ENCODE results near the gene KRT7.
"Not testable (repeated sequence)": the region's sequence is repeated elsewhere in the genome, so short reads cannot be mapped to it uniquely, and the experiment has no call there.

Gene KRT7

DNA sequence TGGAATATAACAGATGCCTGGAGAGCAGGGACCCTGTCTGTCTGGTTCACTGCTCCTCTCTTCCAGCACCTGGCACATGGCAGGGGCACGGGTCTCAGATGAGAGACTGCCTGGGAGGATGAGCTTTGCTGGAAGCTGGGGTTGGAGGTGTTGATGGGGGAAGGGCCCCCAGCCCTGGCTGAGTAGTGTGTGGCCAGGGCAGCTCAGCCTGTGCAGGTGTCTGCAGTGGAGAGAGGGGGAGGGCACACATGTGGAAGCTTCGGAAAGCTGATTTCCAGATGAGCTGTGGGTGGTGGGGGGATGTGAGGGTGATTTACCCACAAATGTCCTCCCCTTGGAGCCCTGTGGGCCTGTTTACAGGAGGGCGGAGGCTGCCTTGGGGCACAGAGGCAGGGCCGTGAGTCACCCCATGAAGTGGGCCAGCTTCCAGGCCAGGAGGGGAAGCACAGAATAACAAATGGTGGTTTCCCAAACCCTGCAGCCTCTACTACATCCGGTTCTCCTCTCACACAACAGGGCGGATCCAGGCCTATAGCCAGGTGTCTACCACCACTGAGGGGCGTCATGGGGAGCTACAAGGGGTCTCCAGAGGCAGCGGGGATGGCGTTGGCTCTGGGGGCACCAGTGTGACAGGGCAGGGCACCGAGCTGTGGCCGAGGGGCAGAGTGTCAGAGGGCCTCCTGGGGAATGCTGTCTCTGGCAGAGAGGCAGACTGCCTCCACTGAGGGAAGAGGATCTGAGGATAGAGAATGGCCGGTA lies 11.0 kb downstream of the KRT7 start:
- DNase-seq (ENCODE audit: low spot score) = peak; percentile 94

DNA sequence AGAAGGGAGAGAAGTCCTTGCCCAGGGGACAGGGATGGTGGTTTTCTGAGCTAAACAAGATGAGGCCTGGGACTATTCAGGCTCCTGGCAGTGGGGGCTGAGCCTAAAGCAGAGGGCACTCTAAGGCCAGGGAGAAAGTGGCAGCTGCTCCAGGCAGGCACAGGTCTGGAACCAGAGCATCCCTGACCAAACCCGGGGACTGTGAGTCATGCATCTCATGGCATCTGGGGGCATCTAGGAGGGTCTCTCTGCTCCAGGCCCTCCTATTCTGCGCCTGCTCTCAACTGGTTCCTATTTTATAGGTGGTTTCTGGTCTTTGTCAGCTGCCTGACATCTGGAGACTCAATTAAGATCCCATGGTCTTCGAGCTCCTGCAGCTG lies 11.6 kb downstream of the KRT7 start:
- DNase-seq (ENCODE audit: low spot score) = no peak

DNA sequence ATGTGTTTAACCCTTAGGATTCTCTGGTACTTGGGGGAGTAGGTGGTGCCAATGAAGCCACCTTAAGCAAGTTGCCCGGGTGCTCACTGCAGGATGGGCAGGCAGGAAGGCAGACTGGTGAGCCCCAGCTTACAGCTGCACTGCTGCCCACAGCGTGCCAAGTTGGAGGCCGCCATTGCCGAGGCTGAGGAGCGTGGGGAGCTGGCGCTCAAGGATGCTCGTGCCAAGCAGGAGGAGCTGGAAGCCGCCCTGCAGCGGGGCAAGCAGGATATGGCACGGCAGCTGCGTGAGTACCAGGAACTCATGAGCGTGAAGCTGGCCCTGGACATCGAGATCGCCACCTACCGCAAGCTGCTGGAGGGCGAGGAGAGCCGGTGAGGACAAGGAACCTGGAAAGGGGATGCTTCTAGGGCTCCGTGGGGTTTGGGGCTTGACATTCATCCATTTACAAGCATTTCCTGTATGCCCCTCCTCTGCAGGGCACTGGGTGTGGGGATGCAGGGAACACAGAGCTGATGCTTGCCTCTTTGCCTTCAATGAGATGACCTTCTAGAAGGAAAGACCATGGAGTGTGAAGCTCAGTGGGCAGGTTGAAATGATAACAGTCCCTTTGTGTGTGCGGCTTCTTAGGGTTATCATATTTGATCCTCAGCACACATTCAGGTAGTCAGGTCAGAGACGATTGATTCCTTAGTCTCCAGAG lies 12.4 kb downstream of the KRT7 start:
- no peak for DNase-seq (ENCODE audit: low spot score)

DNA sequence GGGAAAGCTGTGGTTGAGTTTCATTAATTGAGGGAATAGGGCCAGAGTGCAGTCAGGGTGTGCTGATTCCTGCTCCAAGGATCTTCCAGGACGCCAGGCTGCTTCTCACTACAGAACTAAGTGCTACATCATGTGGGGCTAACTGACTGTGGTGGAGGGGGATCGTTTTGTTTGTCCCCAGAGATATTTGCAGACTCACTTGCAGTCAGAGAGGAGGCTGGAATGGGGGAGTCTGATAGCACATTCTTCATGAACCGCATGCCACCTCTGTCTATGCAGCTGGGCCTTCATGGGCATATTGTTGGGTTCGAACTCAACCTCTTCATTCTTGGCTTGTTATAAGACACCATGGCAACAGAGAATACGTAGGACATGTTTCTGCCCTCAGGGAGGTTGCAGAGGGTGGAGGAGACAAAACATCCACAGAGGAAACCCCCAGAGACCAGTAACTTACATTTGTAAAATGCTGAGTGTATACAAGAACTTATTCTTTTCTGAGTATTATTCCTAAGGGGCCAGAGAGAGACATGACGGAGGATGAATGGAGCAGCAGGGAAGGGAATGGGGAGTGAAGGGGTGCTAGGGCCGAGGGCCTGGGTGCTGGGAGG lies 13.0 kb downstream of the KRT7 start:
- no peak for DNase-seq (ENCODE audit: low spot score)

DNA sequence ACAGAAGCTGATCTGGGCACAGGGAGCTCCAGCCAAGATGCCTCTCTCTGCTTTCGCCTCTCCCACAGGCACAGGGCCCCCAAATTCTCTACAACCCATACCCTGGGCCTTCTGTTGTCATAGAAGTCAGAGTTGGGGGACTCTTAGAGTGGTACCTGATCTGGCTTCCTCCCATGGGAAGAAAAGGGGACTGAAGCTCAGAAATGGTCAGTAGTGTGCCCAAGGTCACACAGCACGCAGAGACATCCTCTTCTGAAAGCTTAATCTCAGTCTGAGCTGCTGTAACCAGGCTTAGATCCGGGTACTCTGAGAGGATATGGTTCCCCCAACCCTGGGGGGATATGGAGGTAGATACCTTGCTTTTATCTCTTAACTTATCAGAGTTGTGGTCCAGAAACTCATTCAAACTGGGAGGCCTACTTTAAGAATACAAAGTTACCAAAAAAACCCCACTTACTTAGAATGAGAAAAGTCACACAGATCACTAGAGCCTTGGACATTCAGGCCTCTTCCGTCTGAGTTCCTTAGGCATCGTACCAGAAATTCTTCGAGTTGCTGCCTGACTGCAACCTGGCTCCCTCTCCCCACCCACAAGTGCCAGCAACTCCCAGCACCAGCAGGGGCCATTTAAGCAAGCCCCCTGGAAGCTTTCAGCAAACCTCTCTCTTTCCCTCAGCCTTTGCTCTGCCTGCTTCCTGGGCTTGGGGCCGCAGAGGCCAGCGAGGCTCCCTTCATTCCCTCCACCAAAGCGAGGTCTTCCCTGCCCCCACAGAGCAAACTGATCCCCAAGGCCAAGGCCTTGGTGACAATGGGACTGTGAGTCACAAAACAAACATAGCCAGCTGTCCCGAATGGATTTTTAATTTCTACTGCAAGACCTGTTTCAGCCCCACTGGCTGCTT lies 13.9 kb downstream of the KRT7 start:
- DNase-seq (ENCODE audit: low spot score) = peak; percentile 86

DNA sequence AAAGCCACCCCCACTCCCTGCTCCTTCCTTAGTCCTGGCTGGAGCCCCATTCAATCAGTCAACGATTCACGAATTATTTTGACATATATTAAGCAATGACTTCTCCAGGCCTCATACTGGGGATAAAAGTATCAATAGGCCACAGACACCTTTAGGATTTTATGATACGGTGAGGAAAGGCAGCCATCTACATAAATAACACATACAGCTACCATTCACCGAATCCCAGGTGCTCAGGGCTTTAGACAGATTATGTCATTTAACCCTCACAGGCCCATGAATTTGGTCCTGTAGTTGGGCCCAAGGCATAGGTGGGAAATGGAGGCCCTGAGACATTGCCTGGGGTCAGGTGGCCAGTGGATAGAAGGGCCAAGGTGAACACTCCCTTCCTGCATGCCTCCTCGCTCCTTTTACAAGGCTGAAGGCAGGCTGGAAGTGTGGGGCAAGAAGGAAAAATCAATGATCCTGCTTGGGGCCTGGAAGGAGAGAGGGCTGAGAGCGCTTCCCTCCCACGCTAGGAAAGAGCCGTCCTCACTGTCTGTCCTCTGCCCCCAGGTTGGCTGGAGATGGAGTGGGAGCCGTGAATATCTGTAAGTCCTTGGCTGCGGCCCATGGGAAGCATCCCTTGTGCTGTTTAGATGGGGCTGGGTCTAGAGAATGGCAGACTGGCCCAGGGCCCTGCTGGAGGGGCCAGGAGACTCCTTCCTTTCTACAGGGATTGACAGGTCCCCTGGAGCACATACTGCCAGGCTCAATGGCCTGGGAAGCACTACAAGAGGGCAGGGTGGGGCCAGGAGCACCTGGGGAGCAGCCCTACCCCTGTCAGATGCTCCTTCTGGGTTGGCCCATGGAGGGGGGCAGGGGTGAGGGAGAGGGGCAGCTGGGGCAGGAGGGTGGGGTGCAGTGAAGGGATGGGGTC lies 14.8 kb downstream of the KRT7 start:
- no peak for DNase-seq (ENCODE audit: low spot score)

DNA sequence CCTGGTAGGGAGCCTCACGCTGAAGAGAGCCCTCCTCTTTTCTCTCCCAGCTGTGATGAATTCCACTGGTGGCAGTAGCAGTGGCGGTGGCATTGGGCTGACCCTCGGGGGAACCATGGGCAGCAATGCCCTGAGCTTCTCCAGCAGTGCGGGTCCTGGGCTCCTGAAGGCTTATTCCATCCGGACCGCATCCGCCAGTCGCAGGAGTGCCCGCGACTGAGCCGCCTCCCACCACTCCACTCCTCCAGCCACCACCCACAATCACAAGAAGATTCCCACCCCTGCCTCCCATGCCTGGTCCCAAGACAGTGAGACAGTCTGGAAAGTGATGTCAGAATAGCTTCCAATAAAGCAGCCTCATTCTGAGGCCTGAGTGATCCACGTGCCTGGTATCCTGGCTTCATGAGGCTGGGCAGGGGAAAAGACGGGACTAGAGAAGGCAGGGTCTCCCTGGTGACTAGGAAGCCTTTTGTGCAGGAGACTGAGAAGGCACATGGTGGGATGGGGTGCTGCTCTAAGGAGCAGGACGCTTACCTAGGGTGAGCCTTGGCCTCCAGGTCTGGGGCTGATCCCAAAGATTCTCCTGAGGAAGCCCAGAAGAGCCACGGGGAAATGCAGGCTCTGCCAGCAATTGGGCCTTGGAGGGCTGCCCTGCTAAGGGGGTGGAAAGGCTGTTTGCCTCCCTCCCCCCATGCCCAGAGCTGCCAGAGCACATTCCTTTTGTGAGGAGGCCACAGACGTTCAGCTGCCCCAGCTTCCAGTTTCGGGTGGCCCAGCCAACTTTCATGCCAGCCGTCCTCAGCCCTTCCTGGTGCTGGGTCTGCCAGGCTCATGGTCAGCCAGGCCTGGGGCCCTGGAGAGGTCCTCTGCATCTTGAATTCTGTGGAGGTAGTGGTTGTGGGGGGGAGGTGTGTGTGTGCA lies 15.8 kb downstream of the KRT7 start:
- DNase-seq (ENCODE audit: low spot score) = no peak

DNA sequence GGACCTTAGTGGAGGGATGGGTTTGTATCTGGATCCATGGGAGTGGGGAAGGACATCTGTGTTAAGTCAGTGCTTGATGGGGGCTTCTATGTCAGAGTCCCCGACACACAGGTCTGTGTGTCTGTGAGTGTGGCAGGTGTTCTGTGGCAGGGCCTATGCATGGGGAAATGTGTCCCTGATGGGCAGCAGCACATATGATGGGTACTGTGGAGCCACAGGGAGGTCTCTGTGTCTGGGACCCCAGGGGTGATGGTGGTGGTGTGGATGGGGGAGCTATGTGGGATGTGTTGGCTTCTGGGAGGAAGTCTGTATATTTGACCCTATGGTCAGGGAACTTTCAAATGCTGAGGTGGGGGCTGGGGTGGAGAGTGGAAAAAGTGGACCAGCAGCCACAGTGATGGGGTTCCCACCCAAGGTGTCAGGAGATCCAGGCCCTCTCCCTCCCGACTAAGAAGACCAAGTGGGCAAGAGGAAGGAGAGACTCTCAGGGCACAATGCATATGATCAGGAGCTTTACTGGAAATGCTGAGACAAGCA lies 16.5 kb downstream of the KRT7 start:
- no peak for DNase-seq (ENCODE audit: low spot score)

DNA sequence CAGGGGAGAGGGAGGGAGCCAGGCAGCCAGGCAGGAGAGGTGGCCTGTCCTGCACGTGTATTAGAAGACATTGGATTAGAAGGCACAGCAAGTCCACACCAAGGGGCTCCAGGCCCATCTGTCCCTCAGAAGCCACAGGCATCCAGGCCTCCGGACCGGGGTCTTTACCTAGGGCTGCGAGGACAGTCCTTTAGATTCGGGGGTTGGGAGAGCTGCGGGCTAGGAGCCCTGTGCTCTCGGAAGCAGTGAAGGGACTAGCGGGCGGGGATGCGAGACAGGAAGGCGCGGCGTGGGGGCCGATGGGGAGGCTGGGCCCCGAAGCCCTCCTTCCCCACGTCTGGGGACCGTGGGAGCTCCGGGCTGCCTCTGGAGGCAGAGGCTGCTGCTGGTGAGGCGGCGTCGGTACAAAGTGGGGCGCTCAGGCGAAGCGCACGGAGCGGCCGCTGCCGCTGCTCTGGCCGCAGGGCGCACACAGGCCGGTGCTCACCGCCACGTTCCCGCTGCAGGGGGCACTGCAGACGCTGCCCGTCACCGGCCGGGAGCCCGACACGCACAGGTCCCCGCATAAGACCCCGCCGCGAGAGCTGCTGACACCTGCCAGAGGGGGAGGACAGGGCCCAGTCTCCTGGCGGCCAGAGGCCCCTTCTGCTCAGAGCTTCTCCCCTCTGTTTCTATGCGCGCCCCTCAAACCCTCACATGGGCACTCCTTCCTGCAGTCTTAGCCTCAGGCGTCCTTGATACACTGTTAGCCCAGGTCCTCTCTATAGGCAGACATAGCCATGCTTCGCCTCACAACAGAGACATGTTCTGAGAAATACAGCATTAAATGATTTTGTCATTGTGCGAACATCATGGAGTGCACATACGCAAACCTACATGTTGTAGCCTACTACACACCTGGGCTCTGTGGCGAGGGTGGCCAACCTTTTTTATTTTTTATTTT lies 17.3 kb downstream of the KRT7 start:
- DNase-seq (ENCODE audit: low spot score) = no peak

DNA sequence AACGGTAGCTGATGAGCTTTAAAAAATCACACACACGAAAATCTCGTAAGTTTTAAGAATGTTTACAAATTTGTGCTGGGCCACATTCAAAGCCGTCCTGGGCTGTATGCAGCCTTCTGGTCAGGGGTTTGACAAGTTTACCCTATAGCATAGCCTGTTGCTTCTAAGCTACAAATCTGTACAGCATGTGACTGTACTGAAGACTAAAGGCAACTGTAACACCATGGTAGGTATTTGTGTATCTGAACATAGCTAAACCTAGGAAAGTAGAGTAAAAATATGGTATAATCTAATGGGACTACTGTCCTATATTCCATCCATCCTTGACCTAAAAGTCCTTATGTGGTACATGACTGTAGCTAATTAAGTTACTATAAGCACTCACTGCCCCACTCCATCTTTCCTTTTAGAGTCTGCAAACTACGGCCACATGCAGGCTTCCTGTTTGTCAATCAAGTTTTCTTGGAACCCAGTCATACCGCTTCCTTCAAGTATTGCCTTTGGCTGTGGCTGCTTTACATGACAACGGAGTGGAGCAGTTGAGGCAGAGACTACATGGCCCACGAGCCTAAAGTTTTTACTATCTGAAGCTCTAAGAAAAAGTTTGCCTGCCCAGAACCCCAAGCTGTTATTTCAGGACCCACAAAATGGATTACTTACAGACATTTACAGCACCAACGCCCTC lies 18.5 kb downstream of the KRT7 start:
- DNase-seq (ENCODE audit: low spot score) = no peak

DNA sequence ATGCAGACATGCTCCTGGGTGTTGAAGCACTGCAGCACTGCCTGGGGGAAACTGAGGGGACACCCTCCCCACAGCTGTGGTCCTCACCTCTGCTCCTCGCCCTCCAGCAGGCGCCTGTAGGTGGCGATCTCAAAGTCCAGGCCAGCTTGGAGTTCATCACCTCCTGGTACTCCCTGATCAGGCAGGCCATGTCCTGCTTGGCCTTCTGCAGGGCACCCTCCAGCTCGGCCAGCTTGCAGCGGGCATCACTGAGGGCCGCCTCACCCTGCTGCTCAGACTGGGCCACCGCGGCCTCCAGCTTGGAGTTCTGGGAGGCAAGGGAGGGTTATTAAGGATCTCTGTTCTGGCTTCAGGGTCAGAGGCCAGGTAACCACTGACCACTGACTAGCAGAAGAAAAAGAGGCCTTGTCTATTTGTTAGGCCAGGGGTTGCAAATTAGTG lies 19.2 kb downstream of the KRT7 start:
- not testable (repeated sequence) for DNase-seq (ENCODE audit: low spot score)

DNA sequence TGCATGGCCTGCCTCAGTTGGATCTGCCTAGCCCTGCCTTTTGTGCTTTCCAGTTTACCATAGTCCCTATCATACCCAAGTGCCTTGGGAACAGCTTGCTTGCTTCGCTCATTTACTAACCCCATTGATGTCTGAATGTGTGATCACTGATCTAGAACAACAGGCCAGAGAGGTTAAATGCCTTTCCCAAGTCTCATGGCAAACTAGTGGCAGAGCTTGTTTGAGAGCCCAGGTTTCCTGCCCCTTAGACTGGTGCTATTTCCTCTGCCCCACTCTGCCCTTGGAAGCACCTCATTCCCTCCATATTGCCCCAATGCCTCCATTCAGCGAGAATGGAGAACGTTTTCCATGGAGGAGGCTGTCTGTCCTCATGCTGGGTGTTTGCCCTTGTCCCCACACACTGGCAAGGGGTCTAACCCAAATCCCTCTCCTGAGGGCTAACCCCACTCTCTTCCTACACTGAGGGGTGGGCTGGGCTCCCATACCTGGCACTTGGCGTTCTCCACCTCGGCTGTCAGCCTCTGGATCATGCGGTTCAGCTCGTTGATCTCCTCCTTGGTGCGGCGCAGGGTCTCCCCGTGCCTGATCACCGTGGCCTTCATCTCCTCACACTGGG lies 19.8 kb downstream of the KRT7 start:
- no peak for DNase-seq (ENCODE audit: low spot score)

DNA sequence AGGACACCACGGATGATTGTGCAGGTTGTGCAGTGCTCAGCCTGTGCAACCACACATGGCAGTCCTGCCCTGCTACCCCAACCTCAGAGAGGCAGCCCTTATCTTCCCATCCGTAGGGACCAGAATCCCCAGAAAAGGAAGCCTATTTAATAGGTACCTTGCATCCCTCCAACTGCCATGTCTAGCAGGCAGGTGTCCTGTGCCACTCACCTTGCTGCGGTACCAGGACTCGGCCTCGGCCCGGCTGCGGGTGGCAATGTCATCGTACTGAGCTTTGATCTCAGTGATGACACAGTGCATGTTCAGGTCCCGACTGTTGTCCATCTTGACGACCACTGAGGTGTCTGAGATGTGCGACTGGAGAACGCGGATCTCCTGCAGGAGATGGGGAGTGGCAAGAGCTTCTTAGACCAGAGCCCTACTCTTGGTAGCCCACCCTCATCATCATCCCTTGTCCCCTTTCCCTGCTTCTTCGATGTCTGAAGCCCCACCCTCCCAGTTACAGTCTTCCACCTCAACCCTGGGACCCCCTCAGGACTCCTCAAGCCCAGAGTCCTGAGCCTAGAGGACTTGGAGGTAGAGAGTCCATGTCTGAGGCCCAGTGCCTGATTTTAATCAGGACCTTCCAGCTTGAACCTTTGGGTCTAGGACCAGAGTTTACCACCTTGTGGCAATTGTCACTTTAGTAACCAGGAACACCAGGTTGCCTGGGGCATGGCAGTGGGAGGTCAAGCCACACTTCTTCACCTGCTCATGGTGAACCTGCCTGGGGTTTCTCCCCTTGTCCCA lies 20.5 kb downstream of the KRT7 start:
- no peak for DNase-seq (ENCODE audit: low spot score)

DNA sequence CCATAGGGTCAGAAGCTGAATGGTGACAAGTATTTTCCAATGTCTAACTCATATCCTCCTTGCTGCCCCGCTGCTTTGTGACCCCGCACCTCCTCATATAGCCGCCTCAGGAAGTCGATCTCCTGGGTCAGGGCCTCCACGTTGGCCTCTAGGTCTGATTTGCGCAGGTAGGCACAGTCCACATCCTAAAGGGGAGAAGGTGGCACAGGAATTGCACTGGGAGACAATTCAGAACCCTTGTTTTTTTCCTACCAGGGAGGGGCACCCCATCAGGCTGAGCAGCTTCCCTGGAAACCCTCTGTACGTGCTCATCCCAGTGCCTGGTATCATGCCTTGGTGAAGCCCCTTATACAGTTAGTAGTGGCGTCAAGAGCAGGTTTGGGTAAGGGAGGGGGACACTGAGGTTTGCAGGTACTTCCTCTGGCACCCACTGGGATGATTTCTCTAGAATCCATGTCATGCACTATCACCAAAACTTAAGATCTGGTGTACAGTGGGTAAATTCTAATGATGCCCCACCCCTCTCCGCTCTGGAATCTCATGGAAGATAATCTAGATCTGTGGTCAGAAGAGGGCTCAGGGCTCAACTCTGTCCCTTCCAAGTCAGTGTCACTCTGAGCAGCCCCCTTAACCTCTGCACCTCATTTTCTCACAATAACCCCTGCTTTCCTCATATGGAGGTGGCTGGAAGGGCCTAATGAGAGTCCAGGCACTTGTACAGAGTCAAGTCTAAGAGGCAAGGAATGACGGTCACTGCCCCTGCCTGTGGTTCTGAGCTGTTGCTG lies 21.3 kb downstream of the KRT7 start:
- DNase-seq (ENCODE audit: low spot score) = no peak

DNA sequence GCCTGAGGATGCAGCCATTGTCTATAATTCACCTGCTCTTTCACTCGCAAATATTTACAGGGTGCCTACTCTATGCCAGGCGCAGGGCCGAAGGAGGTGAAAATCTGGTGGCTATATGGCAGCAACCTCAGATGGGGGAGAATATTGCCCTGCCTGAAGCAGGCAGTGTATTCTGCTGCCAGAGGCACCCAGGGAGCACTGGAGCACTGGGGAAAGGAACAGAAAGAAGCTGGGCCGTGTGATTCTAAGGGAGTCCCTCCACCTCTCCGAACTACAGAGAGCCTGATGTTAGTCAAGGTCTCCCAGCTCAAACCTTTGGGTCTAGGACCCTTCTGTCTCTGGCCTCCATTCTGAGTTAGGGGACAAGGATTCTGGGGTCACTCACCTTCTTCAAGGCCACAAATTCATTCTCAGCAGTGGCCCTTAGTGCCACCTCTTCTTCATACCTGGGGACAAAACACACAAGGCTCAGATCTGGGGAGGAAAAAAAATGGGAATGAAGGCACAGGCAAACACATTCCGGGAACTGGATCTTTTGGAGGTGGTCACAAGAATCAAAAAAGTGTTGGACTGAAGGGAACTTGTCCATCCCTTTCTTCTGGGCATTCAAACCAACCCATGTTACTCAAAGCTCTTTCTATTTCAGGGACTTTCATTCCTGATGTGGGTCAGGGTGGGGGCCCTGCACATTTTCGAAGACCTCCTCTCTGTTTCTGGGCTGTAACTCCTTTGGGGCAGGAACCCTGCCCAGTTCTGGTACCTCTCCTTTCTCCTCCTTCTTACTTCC lies 22.1 kb downstream of the KRT7 start:
- no peak for DNase-seq (ENCODE audit: low spot score)
